Mesendoderm (in vitro differentiated cells): ENCODE measurements around the gene CA11.
A peak's percentile ranks its signal among the peaks of the same experiment; 100 is the strongest.

Source experiments
- DNase-seq: peaks from one replicate; pipeline ENCODE4 v3.0.0; 2013
- H2AK5ac ChIP-seq: 2 replicates; pipeline ENCODE4 v1.6.1; 2013; ENCODE audit warnings: low read length, inconsistent platforms
- H2BK120ac ChIP-seq: 2 replicates; pipeline ENCODE4 v1.6.1; 2013; ENCODE audit warnings: low read depth, mild to moderate bottlenecking, low read length, moderate library complexity, mixed read lengths
- H2BK15ac ChIP-seq: replicated peaks from 2 replicates; pipeline ENCODE4 v1.6.1; 2013; ENCODE audit warnings: low read depth, mild to moderate bottlenecking, moderate library complexity
- H2BK5ac ChIP-seq: 2 replicates; pipeline ENCODE4 v1.6.1; 2013; ENCODE audit warnings: low read length, inconsistent platforms
- H3K18ac ChIP-seq: 2 replicates; pipeline ENCODE4 v1.6.1; 2013; ENCODE audit warnings: mild to moderate bottlenecking, low read length, mixed read lengths
- H3K23ac ChIP-seq: one replicate; pipeline ENCODE4 v1.6.1; 2013; ENCODE audit warnings: low read length
- H3K27ac ChIP-seq: 2 replicates; pipeline ENCODE4 v1.5.1; 2013; ENCODE audit warnings: low read depth, mild to moderate bottlenecking, inconsistent platforms, low read length, moderate library complexity
- H3K27me3 ChIP-seq: 2 replicates; pipeline ENCODE4 v1.6.1; 2013; ENCODE audit warnings: low read length, control low read depth, mild to moderate bottlenecking, inconsistent platforms; ENCODE audit not compliant: insufficient read depth, poor library complexity
- H3K36me3 ChIP-seq: 2 replicates; pipeline ENCODE4 v1.6.1; 2013; ENCODE audit warnings: low read length, inconsistent platforms; ENCODE audit not compliant: control insufficient read depth, insufficient read depth
- H3K4ac ChIP-seq: one replicate; pipeline ENCODE4 v1.6.1; 2013; ENCODE audit warnings: low read depth, mild to moderate bottlenecking, low read length, moderate library complexity
- H3K4me1 ChIP-seq: 2 replicates; pipeline ENCODE4 v1.6.1; 2013; ENCODE audit warnings: low read depth, low read length, inconsistent platforms; ENCODE audit not compliant: control insufficient read depth
- H3K4me2 ChIP-seq: 2 replicates; pipeline ENCODE4 v1.6.1; 2013; ENCODE audit warnings: low read length
- H3K4me3 ChIP-seq: 2 replicates; pipeline ENCODE4 v1.5.1; 2013; ENCODE audit warnings: mild to moderate bottlenecking, low read length
- H3K56ac ChIP-seq: one replicate; pipeline ENCODE4 v1.6.1; 2013; ENCODE audit warnings: low read length
- H3K79me1 ChIP-seq: 2 replicates; pipeline ENCODE4 v1.6.1; 2013; ENCODE audit warnings: low read length, inconsistent platforms
- H3K79me2 ChIP-seq: 2 replicates; pipeline ENCODE4 v1.6.1; 2013; ENCODE audit warnings: mild to moderate bottlenecking, low read length; ENCODE audit not compliant: control insufficient read depth, insufficient read depth
- H3K9ac ChIP-seq: 2 replicates; pipeline ENCODE4 v1.6.1; 2013; ENCODE audit warnings: low read length, inconsistent platforms
- H4K5ac ChIP-seq: one replicate; pipeline ENCODE4 v1.6.1; 2013; ENCODE audit warnings: low read length
- H4K8ac ChIP-seq: one replicate; pipeline ENCODE4 v1.6.1; 2013; ENCODE audit warnings: low read depth, mild to moderate bottlenecking, control low read depth, low read length, moderate library complexity
- WGBS: extraction: QIAGEN DNeasy Blood & Tissue Kit; methylation state at CpG from one replicate; pipeline ENCODE4 v1.1.7; 2013; ENCODE audit warnings: low lambda C conversion rate, missing lambda C conversion rate; ENCODE audit not compliant: insufficient coverage; ENCODE audit errors: extremely low coverage; 5-methylcytosine and 5-hydroxymethylcytosine counted together

Gene CA11

DNA sequence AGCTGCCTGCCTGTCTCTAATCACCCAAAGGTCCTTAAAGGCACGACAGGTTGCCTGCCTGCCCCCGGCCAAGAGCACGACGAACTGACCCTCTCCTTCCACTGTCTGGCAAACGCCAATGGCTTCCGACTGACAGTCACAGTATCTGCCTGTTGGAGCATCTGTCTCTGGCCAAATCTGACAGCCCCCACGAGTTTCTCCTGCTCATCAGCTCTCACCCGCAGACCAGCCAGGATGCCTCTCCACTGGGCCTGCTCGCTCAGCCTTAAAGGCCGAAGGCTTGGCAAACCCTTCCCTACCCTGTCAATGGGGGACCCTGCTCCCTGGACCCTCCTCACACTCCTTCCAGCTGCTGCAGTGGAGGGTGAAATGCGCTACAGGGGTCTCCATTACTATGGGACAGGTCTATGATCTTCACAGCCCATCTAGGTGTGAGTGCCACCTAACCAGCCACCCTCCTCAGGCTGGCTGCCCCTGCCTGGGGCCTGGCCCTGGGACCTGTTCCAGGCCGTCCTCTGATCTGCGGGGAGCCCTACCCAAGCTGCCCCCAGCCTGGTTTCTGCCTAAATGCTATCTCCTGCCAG, 32.0 kb downstream of the CA11 start:
- no peak overlapping the region for H3K18ac ChIP-seq
- H3K4me3 ChIP-seq: no peak overlapping the region
- H3K4me1 ChIP-seq: peaks cover 8% of the 10 kb centered on the region
- H3K4me2 ChIP-seq: no peak overlapping the region
- no CpG with 5 or more reads among the region's 13 CpGs for WGBS
- H3K79me1 ChIP-seq: peaks cover 11% of the 10 kb centered on the region
- peak overlapping the region; percentile 30 for H3K56ac ChIP-seq
- H2AK5ac ChIP-seq: no peak overlapping the region
- H3K27me3 ChIP-seq: no peaks in the 10 kb centered on the region
- peak overlapping the region; percentile 71 for H3K27ac ChIP-seq
- no peak overlapping the region for H4K8ac ChIP-seq
- peaks cover 33% of the 10 kb centered on the region for H3K79me2 ChIP-seq
- no peak overlapping the region for H3K23ac ChIP-seq
- no peak overlapping the region for H3K4ac ChIP-seq
- no peak overlapping the region for H2BK5ac ChIP-seq
- no peak for DNase-seq
- H3K9ac ChIP-seq: peak overlapping the region; percentile 51
- H4K5ac ChIP-seq: no peak overlapping the region
- no peak overlapping the region for H2BK120ac ChIP-seq
- H2BK15ac ChIP-seq: no peak overlapping the region
- H3K36me3 ChIP-seq: peaks cover 26% of the 10 kb centered on the region

DNA sequence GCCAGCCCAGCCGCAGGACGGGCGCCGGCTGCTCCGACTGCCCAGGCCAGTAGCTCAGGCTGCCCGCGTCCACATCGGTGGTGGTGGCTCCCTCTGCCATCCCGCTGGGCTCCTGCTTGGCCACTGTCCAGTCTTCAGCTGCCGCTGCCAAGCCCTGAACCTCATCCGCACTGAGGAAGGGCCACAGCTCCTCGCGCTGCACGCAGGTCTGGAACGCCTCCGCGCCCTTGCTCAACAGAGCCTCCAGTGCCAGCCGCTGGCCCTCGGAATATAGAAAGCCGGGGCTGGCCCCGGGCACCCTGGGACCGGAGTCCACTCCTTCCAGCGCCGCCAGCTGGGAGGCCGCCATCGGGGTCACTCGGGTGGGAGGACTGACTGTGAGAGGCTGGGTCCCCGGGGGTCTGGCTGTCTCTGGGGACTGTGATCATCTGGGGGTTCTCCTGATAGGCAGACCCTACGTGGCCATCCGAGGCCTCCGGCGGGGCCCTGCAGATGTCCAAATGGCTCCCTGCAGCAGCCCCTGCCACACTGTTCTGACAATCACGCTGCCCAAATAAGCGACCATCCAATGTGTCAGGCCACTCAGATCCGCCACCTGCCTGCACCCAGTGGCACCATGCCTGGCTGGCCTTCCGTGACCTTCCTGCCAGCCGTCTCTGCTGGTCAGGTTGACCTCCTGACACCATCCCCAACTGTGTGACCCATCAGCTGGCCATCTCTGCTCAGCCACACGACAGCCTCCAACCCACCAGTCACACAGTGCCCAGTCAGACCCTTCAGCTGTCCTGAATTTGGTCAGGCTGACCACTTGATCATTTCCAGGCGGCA, 32.7 kb downstream of the CA11 start:
- H3K4me3 ChIP-seq: no peak overlapping the region
- H3K27ac ChIP-seq: no peak overlapping the region

DNA sequence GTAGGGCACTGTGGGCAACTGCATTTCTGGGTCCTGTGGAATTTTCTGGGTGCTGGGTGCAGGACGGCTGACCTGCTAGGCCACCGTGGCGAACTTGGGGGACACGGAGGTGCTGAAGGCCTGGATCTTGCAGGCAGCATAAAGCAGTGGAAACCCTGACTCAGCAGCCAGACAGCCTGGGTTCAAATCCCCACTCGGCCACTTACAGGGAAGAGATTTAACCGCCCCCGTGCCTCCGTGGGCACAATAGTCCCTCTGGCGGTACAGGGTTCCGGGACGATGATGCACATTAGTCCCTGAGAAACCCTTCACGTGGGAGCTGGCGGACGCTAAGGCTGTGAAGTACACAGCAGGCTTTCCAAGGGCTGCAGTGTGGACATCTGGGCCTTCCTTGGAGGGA, 34.1 kb downstream of the CA11 start:
- Histone ChIP-seq H2BK120ac (no peak overlapping the region), H3K79me1 (peaks cover 8% of the 10 kb centered on the region), H2AK5ac (no peak overlapping the region), H3K27me3 (no peaks in the 10 kb centered on the region), H3K56ac (no peak overlapping the region), H3K4me2 (no peak overlapping the region), H2BK15ac (no peak overlapping the region), H3K79me2 (peaks cover 12% of the 10 kb centered on the region), H4K5ac (no peak overlapping the region), H3K4ac (no peak overlapping the region), H3K18ac (no peak overlapping the region), H3K23ac (no peak overlapping the region), H3K27ac (no peak overlapping the region), H3K4me3 (no peak overlapping the region), H3K4me1 (peaks cover 3% of the 10 kb centered on the region), H4K8ac (no peak overlapping the region), H2BK5ac (no peak overlapping the region), H3K9ac (no peak overlapping the region), H3K36me3 (peaks cover 17% of the 10 kb centered on the region)
- no CpG with 5 or more reads among the region's 14 CpGs for WGBS
- no peak for DNase-seq

More for the DNA sequence above, 32.7 kb downstream of the CA11 start:
- Histone ChIP-seq H4K8ac (no peak overlapping the region), H2BK15ac (no peak overlapping the region), H4K5ac (no peak overlapping the region), H3K4ac (no peak overlapping the region), H2BK120ac (no peak overlapping the region), H3K79me1 (peaks cover 11% of the 10 kb centered on the region), H3K9ac (no peak overlapping the region), H2AK5ac (no peak overlapping the region), H3K27me3 (no peaks in the 10 kb centered on the region), H3K23ac (no peak overlapping the region), H3K4me1 (peaks cover 8% of the 10 kb centered on the region), H3K79me2 (peaks cover 26% of the 10 kb centered on the region), H3K4me2 (no peak overlapping the region), H3K18ac (no peak overlapping the region), H2BK5ac (no peak overlapping the region), H3K36me3 (peaks cover 26% of the 10 kb centered on the region), H3K56ac (no peak overlapping the region)
- no peak for DNase-seq
- WGBS: no CpG with 5 or more reads among the region's 39 CpGs

DNA sequence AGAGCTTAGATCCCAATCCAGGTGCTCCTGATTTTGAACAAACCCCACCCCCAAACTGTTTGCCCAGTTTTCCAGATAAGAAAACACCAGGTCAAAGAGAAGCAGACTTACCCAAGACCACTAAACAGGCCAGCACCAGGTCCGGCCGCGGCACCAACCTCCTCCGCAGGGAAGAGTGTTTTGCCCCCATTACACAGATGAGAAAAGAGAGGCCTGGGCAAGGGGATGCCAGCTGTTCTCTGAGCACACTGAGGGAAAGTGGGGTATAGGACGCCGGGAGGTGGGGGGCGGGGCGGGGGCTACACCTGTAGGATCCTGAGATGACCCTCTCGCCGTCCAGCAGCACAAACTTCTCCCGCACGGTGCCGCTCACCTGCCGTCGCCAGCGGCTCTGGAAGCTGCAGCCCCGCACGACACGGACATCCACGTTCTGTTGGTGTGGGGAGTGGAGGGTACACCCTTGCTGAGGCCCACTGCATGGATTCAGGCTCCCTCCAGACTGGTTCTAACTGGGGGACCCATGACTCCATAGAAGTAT, 36.3 kb downstream of the CA11 start:
- Histone ChIP-seq H2BK15ac (no peak overlapping the region), H3K9ac (no peak overlapping the region), H3K18ac (no peak overlapping the region), H2BK5ac (no peak overlapping the region), H2AK5ac (no peak overlapping the region), H3K4me3 (no peak overlapping the region), H3K4me2 (no peak overlapping the region), H3K4me1 (no peaks in the 10 kb centered on the region), H3K27me3 (no peaks in the 10 kb centered on the region), H3K4ac (no peak overlapping the region), H3K79me2 (no peaks in the 10 kb centered on the region), H4K5ac (no peak overlapping the region), H3K79me1 (no peaks in the 10 kb centered on the region), H4K8ac (no peak overlapping the region), H3K27ac (no peak overlapping the region), H3K56ac (no peak overlapping the region), H3K23ac (no peak overlapping the region), H3K36me3 (no peaks in the 10 kb centered on the region), H2BK120ac (no peak overlapping the region)
- no CpG with 5 or more reads among the region's 20 CpGs for WGBS
- DNase-seq: no peak

DNA sequence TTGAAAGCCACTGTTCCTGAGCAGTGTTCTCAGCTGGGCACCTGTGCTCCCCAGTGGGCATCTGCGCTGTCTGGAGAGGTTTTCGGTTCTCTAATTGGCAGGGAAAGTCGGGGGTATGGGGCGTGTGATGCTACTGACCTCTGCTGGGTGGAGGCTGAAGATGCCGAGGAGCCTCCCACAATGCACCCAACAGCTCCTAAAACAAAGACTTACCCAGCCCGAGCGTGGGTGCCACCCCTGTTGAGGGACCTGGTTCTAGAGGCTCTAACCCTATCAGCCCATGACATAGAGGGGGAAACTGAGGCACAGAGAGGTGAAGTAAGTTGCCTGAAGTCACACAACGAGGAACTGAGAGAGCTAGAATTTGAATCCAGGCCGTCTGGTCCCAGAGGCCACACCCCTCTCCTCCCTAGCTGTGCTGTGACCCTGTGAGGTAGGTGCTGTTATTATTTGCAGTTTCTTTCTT, 37.2 kb downstream of the CA11 start:
- Histone ChIP-seq H2AK5ac (no peak overlapping the region), H2BK15ac (no peak overlapping the region), H3K9ac (no peak overlapping the region), H3K18ac (no peak overlapping the region), H3K79me1 (no peaks in the 10 kb centered on the region), H3K4me1 (no peaks in the 10 kb centered on the region), H3K4me3 (no peak overlapping the region), H4K8ac (no peak overlapping the region), H2BK5ac (no peak overlapping the region), H2BK120ac (no peak overlapping the region), H3K23ac (no peak overlapping the region), H3K27ac (no peak overlapping the region), H3K79me2 (no peaks in the 10 kb centered on the region), H3K56ac (peak overlapping the region; percentile 37), H3K27me3 (no peaks in the 10 kb centered on the region), H3K4ac (no peak overlapping the region), H3K4me2 (no peak overlapping the region), H4K5ac (no peak overlapping the region), H3K36me3 (no peaks in the 10 kb centered on the region)
- no CpG with 5 or more reads among the region's 9 CpGs for WGBS
- DNase-seq: peak; percentile 68
